ENCODE results near the gene EPB41L4B. TPM values are rescaled to one million over a fixed set of nuclear protein-coding genes. Genes with fewer than 3 reads are reported as not detected.
"Not testable (repeated sequence)": the region's sequence is repeated elsewhere in the genome, so short reads cannot be mapped to it uniquely, and the experiment has no call there.

EPB41L4B gene
- total RNA-seq (2014; rRNA removed; shearing (Covaris generic)) = 1.7 and 1.8 TPM in 2 replicates

DNA sequence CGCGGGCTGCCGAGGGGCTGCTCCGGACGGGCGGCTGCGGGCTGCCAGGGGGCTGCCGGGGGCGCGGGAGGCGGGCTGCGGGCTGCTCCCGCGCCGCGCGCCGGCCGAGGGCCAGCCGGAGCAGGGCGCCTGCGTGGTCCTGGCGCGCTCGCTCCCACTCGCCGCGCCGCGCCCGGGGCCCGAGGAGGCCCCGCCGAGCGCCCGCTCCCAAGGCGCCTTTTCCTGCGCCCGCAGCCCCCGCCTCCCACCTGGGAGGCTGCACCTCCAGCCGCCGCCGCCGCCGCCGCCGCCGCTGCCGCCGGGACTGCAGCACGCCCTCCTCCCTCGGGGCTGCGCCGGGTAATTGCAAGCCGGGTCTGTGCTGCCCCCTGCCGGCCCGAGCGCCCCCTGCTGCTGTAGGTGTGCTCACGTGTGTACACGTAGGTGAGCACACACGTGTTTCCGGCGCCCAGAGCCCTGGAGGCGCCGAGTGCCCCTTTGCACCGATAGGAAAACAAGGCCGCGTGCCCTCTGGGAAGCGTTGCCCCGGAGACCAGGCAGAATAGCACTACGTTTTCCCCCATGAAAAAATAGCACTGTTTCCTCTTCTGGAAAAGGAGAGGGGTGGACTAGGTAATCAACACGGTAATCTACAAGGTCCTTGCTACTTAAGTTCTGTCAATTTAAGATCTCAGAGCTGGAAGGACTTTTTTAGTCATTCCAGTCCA, at the start of gene EPB41L4B:
Gene EPB41L4B, minus strand, starts transcription at position 318 of the 707 bp plus-strand sequence. CDS start 613 bp downstream, outside the sequence.
- Histone ChIP-seq H3K27me3 (peaks cover 5% of the 10 kb centered on the region; the same call in 1 of the 2 replicates), H3K9me3 (replicated peaks) (no peaks in the 10 kb centered on the region), H3K27ac (no peak within 1 kb of the TSS), H3K4me1 (no peaks in the 10 kb centered on the region), H3K4me3 (peak within 1 kb of the TSS; percentile 57), H3K36me3 (no peaks in the 10 kb centered on the region)
- DNase-seq = peak; percentile 86 to 87

GRCh38 chr9:109369285-109369684, 48.4 kb upstream of the EPB41L4B start:
- Histone ChIP-seq H3K36me3 (no peaks in the 10 kb centered on the region), H3K27ac (no peak overlapping the region), H3K9me3 (replicated peaks) (no peaks in the 10 kb centered on the region), H3K27me3 (0 out of 2 replicates have a peak, but pooled peaks cover 4% of the 10 kb centered on the region), H3K4me3 (no peak overlapping the region), H3K4me1 (peaks cover 3% of the 10 kb centered on the region; the same call in 1 of the 2 replicates)
- DNase-seq = peak in 1 of 2 experiments; percentile 20

DNA sequence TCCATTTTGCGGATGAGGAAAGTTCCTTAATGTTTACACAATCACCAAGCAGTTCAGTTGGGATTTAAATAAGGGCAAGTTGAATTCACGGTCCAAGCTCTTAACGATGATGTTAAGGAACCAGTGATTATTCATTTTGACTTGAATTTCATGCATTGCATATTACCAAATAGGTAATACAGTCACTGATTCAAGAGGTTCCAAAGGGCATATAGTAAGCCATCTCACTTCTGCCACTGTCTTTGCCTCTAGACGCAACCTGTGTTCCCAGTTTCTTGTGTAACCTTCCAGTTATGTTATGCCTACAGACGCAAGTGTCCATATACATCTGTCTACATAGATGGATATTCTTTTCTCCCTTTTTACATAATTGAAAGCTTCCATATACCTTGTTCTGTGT, 39.9 kb upstream of the EPB41L4B start:
- no peak for DNase-seq
- H3K4me3 ChIP-seq = no peak overlapping the region
- H3K36me3 ChIP-seq = no peaks in the 10 kb centered on the region
- no peaks in the 10 kb centered on the region for H3K27me3 ChIP-seq
- no peaks in the 10 kb centered on the region for H3K9me3 ChIP-seq (replicated peaks)
- H3K27ac ChIP-seq = no peak overlapping the region
- H3K4me1 ChIP-seq = peaks cover 11% of the 10 kb centered on the region

DNA sequence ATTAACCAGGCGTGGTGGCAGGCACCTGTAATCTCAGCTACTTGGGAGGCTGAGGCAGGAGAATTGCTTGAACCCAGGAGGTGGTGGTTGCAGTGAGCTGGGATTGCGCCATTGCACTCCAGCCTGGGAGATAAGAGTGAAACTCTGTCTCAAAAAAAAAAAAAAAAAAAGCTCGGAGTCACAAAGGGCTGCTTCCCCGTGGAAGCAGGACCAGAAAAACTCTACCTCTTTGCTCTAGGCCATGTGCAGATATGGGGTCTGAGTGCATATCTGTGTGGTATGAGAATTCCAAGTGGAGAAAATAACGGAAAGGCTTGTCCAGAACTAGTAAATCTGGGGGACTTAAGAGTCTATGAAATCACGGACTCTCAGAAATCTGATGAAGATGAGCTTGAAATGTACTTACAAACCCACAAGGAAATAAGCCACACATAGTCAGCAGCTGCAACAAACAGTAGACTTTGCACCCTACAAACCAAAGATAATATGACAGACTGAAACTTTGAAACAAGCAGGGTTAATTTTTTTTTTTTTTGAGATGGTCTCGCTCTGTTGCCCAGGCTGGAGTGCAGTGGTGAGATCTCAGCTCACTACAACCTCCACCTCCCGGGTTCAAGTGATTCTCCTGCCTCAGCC, 38.2 kb upstream of the EPB41L4B start:
- not testable (repeated sequence) for H3K9me3 ChIP-seq (replicated peaks); H3K36me3 ChIP-seq; H3K27me3 ChIP-seq; DNase-seq; H3K4me3 ChIP-seq; H3K27ac ChIP-seq
- peaks cover 12% of the 10 kb centered on the region for H3K4me1 ChIP-seq

- H3K4me3 ChIP-seq = no peak overlapping the region
- H3K4me1 ChIP-seq = peaks cover 12% of the 10 kb centered on the region
- no peaks in the 10 kb centered on the region for H3K27me3 ChIP-seq
- DNase-seq = peak; percentile 79 to 83
- H3K9me3 ChIP-seq (replicated peaks) = no peaks in the 10 kb centered on the region
- H3K36me3 ChIP-seq = no peaks in the 10 kb centered on the region
- H3K27ac ChIP-seq = 0 out of 2 replicates have a peak overlapping the region, but pooled peaks have one; percentile 2
These were observed 34.9 kb upstream of the EPB41L4B start for GRCh38 chr9:109355564-109356297.

DNA sequence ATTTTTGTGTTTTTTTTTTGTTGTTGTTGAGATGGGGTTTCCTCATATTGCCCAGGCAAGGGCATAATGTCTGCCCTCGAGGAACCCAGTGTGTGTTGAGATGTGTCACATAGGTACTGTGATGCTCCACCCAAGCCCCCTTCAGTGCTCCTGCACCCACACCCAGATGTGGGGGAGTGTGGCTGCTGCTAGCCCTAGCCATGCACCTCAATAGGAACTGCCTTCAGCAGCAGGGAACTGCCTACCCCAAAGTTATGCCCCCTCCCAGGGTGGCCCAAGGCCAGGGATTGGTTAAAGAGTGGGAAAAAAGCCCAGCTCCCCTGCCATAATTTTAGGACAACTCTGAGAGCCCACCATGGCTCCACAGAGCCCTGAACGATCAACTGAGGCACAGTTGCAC, 33.3 kb upstream of the EPB41L4B start:
- Histone ChIP-seq H3K4me3 (no peak overlapping the region), H3K4me1 (peaks cover 12% of the 10 kb centered on the region), H3K9me3 (replicated peaks) (no peaks in the 10 kb centered on the region), H3K27me3 (no peaks in the 10 kb centered on the region), H3K27ac (no peak overlapping the region), H3K36me3 (no peaks in the 10 kb centered on the region)
- DNase-seq = no peak

- H3K4me3 ChIP-seq = no peak overlapping the region
- no peak overlapping the region for H3K27ac ChIP-seq
- H3K36me3 ChIP-seq = no peaks in the 10 kb centered on the region
- no peak for DNase-seq
- no peaks in the 10 kb centered on the region for H3K27me3 ChIP-seq
- H3K4me1 ChIP-seq = peaks cover 4% of the 10 kb centered on the region; the same call in 1 of the 2 replicates
- H3K9me3 ChIP-seq (replicated peaks) = no peaks in the 10 kb centered on the region
These were observed 30.2 kb upstream of the EPB41L4B start for GRCh38 chr9:109351032-109351431.

- Histone ChIP-seq H3K36me3 (no peaks in the 10 kb centered on the region), H3K27ac (no peak overlapping the region), H3K4me3 (no peak overlapping the region), H3K27me3 (no peaks in the 10 kb centered on the region), H3K9me3 (replicated peaks) (no peaks in the 10 kb centered on the region), H3K4me1 (peaks cover 6% of the 10 kb centered on the region; the same call in 1 of the 2 replicates)
- no peak for DNase-seq
These were observed 28.6 kb upstream of the EPB41L4B start for GRCh38 chr9:109349421-109349846.

DNA sequence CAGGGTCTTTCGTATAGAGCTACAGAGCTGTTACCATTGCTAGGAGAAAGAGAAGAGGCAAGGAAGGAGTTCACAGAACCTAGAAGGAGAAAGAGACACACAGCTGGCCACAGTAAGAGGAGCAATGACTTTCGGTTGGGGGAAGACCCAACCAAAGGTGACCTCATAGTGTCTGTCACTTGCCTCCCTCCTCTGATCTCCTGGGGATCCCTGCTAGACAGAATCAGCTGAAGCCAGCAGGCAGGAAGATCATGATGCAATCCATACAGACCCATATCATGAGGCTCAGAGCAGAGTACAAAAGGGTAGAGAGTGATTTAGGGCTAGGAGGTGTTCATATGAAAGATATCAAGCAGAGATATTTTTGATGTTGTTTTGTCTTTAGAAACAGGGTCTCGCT, 26.0 kb upstream of the EPB41L4B start:
- H3K4me3 ChIP-seq = no peak overlapping the region
- DNase-seq = no peak
- no peak overlapping the region for H3K27ac ChIP-seq
- no peaks in the 10 kb centered on the region for H3K27me3 ChIP-seq
- no peaks in the 10 kb centered on the region for H3K36me3 ChIP-seq
- no peaks in the 10 kb centered on the region for H3K9me3 ChIP-seq (replicated peaks)
- H3K4me1 ChIP-seq = peaks cover 17% of the 10 kb centered on the region

DNA sequence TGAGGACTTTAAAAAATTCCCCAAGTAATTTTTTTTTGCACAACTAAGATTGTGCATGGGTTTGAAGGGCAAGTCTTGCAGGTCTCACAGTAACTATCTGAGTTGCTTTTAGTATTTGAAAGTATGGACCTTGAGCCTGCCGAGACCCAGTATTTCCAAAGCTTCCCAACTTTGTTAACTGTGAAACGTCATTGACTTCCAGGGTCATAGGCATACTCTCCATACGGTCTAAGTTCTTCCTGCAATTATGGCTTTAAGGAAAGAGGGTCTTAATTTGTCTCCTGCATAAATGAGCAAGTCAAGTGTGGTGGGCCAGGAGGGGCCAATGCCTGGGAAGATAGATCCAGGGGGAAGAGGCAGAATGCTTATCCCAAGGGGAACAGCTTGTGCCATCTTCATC, 24.0 kb upstream of the EPB41L4B start:
- H3K9me3 ChIP-seq (replicated peaks) = no peaks in the 10 kb centered on the region
- no peaks in the 10 kb centered on the region for H3K36me3 ChIP-seq
- no peak overlapping the region for H3K4me3 ChIP-seq
- no peak overlapping the region for H3K27ac ChIP-seq
- DNase-seq = no peak
- H3K27me3 ChIP-seq = no peaks in the 10 kb centered on the region
- peaks cover 20% of the 10 kb centered on the region for H3K4me1 ChIP-seq

DNA sequence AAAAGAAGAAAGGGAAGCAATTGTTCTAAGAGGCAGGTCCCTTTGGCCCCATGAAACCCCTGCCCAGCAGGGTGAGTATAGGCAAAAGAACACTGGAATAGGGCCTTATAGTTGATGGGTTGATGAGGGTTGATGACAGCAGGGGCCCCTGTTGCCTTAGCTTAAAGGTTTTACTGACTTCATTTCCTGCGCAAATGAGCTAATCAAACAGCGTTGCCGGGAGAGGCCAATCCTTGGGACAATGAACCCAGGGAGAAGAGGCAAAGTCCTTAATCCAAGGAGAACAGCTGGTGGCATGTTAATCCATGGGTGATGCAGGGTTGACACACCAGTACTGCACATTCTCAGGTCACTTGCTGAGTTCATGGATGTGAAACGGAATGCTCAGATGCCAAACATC, 22.0 kb upstream of the EPB41L4B start:
- H3K27ac ChIP-seq = no peak overlapping the region
- H3K36me3 ChIP-seq = no peaks in the 10 kb centered on the region
- H3K4me3 ChIP-seq = no peak overlapping the region
- H3K9me3 ChIP-seq (replicated peaks) = no peaks in the 10 kb centered on the region
- no peaks in the 10 kb centered on the region for H3K27me3 ChIP-seq
- peaks cover 20% of the 10 kb centered on the region for H3K4me1 ChIP-seq
- peak; percentile 63 to 78 for DNase-seq

DNA sequence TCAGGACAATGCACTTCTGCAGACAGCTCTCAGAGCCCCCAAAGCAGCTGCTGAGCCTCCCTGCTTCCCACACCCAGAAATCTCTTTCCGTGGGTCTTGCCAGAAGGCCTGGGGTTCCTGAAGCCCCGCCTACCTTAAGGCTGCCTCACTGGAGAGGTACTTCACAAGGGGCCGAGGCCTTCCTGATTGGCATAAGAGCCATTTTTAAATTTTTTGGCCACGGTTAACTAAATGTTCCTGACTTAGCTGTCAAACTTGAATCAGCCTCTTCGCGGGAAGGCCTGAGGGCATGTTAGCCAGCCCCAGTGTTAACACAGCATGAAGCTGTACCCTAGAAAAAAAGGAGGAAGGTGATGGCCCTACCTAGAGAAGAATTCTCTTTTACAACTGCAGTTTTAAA, 20.7 kb upstream of the EPB41L4B start:
- H3K36me3 ChIP-seq = no peaks in the 10 kb centered on the region
- no peak overlapping the region for H3K27ac ChIP-seq
- H3K9me3 ChIP-seq (replicated peaks) = no peaks in the 10 kb centered on the region
- H3K4me3 ChIP-seq = no peak overlapping the region
- H3K27me3 ChIP-seq = peaks cover 3% of the 10 kb centered on the region
- DNase-seq = peak in 1 of 2 experiments; percentile 44
- H3K4me1 ChIP-seq = peaks cover 20% of the 10 kb centered on the region

DNA sequence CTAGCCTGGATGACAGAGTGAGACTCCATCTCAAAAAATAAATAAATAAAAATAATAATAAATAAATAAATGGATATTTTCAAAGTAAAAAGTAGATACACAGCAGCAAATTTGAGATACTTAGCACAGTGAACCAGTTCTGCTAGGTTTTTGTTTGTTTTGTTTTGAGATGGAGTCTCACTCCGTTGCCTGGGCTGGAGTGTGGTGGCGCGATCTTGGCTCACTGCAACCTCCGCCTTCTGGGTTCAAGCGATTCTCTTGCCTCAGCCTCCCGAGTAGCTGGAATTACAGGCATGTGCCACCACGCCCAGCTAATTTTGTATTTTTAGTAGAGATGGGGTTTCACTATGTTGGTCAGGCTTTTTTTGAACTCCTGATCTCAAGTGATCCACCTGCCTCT, 20.1 kb upstream of the EPB41L4B start:
- not testable (repeated sequence) for H3K9me3 ChIP-seq (replicated peaks); H3K4me3 ChIP-seq; DNase-seq; H3K27me3 ChIP-seq; H3K27ac ChIP-seq; H3K36me3 ChIP-seq
- H3K4me1 ChIP-seq = peaks cover 20% of the 10 kb centered on the region

DNA sequence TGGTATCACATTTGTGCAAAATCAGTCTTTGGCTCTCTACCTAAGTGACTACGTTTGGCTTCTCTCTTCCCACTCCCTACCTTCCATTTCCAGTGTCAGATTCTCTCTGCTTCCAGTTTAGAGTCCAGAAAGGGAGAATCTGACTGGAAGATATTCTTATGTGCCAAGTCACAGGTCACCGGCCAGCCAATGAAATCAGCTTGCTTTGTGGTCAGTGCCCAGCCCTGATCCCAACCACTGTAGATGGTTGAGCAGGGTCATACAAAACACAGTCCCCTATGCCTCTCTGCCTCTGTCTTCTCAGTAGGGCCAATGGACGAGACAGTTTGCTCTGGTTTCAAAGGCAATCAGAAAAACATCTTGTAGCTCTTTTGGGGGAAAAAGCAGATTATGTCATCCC, 15.6 kb upstream of the EPB41L4B start:
- DNase-seq = no peak
- Histone ChIP-seq H3K36me3 (no peaks in the 10 kb centered on the region), H3K9me3 (replicated peaks) (no peaks in the 10 kb centered on the region), H3K4me1 (peaks cover 1% of the 10 kb centered on the region; the same call in 1 of the 2 replicates), H3K27me3 (peaks cover 17% of the 10 kb centered on the region), H3K4me3 (no peak overlapping the region), H3K27ac (no peak overlapping the region)

DNA sequence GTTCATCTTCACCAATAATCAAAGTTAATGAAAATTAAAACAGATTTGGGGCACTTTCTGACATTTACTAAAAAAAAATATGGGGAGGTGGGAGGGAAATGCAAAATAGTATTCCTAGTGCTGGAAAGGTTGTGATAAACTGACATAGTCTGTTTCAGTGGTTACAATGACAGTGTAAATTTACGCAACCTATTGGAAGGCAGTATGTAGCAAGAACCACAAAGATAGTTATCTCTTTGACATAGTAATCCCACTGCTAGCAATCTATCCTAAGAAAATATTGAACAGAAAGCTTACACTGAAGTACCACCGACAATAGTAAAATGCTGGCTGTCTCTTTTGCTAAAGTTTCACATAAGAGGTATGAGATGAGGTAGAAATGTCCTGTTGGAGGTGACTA, 15.1 kb upstream of the EPB41L4B start:
- Histone ChIP-seq H3K4me1 (no peaks in the 10 kb centered on the region), H3K27ac (no peak overlapping the region), H3K4me3 (no peak overlapping the region), H3K27me3 (peaks cover 17% of the 10 kb centered on the region), H3K9me3 (replicated peaks) (no peaks in the 10 kb centered on the region), H3K36me3 (no peaks in the 10 kb centered on the region)
- no peak for DNase-seq
